Liver (tissue), 3 donors: ENCODE measurements around the gene ATP5IF1.

Experiments
- FOXA1 ChIP-seq: IDR thresholded peaks from 2 replicates; pipeline ENCODE4 v1.6.1; 2016; ENCODE audit warnings: antibody characterized with exemption
- GABPA ChIP-seq, 2 donors: IDR thresholded peaks in 1 of 2; conservative IDR thresholded peaks in 1 of 2; 2 replicates each; pipeline ENCODE4 v1.6.1; 2016; ENCODE audit warnings: antibody characterized with exemption in 2 of 2, mild to moderate bottlenecking in 1 of 2, moderate library complexity in 1 of 2
- HNF4G ChIP-seq: IDR thresholded peaks from 2 replicates; pipeline ENCODE4 v1.6.1; 2016; ENCODE audit warnings: antibody characterized with exemption
- JUND ChIP-seq, 2 donors: IDR thresholded peaks; 2 replicates each; pipeline ENCODE4 v1.6.1; 2016; ENCODE audit warnings: antibody characterized with exemption in 2 of 2
- NR2F2 ChIP-seq: IDR thresholded peaks from 2 replicates; pipeline ENCODE4 v1.6.1; 2016; ENCODE audit warnings: antibody characterized with exemption
- RAD21 ChIP-seq, 2 donors: IDR thresholded peaks; 2 replicates each; pipeline ENCODE4 v1.6.1; 2016; ENCODE audit warnings: antibody characterized with exemption in 2 of 2, mild to moderate bottlenecking in 2 of 2
- RXRA ChIP-seq, 2 donors: IDR thresholded peaks; 2 replicates each; pipeline ENCODE4 v1.6.1; 2017 to 2018; ENCODE audit warnings: antibody characterized with exemption in 2 of 2, mild to moderate bottlenecking in 1 of 2
- TAF1 ChIP-seq: conservative IDR thresholded peaks from 2 replicates; pipeline ENCODE4 v1.6.1; 2016; ENCODE audit warnings: antibody characterized with exemption, mild to moderate bottlenecking
- YY1 ChIP-seq: IDR thresholded peaks from 2 replicates; pipeline ENCODE4 v1.6.1; 2016; ENCODE audit warnings: antibody characterized with exemption, mild to moderate bottlenecking
- TF ChIP-seq, protein P1 (sequence below): fragments of 150-350 bp; IDR thresholded peaks from 2 replicates; pipeline ENCODE4 v1.5.1; 2017; ENCODE audit warnings: improper control_type of control experiment, low read depth, low read length; ENCODE audit not compliant: missing input control
- TF ChIP-seq, protein P2 (sequence below): IDR thresholded peaks from 2 replicates; pipeline ENCODE4 v1.6.1; 2016; ENCODE audit warnings: antibody characterized with exemption
- TF ChIP-seq, protein P3 (sequence below): IDR thresholded peaks from 2 replicates; pipeline ENCODE4 v1.6.1; 2016; ENCODE audit warnings: antibody characterized with exemption, mild to moderate bottlenecking
- TF ChIP-seq, protein P4 (sequence below): IDR thresholded peaks from 2 replicates; pipeline ENCODE4 v1.6.1; 2016; ENCODE audit warnings: antibody characterized with exemption
- donor health status: healthy.
- donor health status: healthy.

DNA sequence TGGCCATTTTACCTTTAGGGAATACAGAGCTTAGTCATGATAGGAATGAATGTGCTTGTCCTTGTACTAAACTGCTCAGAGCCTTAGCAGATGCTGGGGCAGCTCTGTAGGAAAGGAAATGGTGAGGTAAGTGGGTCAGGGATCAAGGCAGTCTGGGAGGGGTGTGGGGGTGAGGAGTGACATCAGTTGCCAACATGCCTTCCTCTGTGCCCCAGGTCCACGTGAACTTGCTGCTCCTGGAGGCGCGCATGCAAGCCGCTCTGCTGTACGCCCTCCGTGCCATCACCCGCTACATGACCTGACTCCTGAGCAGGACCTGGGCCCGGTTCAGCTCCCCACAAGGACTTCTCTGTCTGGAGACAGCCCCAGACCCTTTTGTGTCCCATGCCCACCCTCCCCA is 44.6 kb downstream of the ATP5IF1 start:
- TF ChIP-seq, protein P1, sequence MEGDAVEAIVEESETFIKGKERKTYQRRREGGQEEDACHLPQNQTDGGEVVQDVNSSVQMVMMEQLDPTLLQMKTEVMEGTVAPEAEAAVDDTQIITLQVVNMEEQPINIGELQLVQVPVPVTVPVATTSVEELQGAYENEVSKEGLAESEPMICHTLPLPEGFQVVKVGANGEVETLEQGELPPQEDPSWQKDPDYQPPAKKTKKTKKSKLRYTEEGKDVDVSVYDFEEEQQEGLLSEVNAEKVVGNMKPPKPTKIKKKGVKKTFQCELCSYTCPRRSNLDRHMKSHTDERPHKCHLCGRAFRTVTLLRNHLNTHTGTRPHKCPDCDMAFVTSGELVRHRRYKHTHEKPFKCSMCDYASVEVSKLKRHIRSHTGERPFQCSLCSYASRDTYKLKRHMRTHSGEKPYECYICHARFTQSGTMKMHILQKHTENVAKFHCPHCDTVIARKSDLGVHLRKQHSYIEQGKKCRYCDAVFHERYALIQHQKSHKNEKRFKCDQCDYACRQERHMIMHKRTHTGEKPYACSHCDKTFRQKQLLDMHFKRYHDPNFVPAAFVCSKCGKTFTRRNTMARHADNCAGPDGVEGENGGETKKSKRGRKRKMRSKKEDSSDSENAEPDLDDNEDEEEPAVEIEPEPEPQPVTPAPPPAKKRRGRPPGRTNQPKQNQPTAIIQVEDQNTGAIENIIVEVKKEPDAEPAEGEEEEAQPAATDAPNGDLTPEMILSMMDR, result no peak
- TF ChIP-seq GABPA (IDR thresholded peaks at IDR 0.05 in 1 of 2, conservative IDR thresholded peaks at IDR 0.05 in 1 of 2), result no peak
- TF ChIP-seq JUND (IDR thresholded peaks at IDR 0.05), result no peak
- TF ChIP-seq RXRA (IDR thresholded peaks at IDR 0.05), result peak; percentile 47 to 55
- TF ChIP-seq, protein P2, sequence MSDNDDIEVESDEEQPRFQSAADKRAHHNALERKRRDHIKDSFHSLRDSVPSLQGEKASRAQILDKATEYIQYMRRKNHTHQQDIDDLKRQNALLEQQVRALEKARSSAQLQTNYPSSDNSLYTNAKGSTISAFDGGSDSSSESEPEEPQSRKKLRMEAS, result no peak
- no peak for TF ChIP-seq HNF4G
- TF ChIP-seq, protein P3, sequence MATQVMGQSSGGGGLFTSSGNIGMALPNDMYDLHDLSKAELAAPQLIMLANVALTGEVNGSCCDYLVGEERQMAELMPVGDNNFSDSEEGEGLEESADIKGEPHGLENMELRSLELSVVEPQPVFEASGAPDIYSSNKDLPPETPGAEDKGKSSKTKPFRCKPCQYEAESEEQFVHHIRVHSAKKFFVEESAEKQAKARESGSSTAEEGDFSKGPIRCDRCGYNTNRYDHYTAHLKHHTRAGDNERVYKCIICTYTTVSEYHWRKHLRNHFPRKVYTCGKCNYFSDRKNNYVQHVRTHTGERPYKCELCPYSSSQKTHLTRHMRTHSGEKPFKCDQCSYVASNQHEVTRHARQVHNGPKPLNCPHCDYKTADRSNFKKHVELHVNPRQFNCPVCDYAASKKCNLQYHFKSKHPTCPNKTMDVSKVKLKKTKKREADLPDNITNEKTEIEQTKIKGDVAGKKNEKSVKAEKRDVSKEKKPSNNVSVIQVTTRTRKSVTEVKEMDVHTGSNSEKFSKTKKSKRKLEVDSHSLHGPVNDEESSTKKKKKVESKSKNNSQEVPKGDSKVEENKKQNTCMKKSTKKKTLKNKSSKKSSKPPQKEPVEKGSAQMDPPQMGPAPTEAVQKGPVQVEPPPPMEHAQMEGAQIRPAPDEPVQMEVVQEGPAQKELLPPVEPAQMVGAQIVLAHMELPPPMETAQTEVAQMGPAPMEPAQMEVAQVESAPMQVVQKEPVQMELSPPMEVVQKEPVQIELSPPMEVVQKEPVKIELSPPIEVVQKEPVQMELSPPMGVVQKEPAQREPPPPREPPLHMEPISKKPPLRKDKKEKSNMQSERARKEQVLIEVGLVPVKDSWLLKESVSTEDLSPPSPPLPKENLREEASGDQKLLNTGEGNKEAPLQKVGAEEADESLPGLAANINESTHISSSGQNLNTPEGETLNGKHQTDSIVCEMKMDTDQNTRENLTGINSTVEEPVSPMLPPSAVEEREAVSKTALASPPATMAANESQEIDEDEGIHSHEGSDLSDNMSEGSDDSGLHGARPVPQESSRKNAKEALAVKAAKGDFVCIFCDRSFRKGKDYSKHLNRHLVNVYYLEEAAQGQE, result no peak
- no peak for TF ChIP-seq TAF1
- TF ChIP-seq, protein P4, sequence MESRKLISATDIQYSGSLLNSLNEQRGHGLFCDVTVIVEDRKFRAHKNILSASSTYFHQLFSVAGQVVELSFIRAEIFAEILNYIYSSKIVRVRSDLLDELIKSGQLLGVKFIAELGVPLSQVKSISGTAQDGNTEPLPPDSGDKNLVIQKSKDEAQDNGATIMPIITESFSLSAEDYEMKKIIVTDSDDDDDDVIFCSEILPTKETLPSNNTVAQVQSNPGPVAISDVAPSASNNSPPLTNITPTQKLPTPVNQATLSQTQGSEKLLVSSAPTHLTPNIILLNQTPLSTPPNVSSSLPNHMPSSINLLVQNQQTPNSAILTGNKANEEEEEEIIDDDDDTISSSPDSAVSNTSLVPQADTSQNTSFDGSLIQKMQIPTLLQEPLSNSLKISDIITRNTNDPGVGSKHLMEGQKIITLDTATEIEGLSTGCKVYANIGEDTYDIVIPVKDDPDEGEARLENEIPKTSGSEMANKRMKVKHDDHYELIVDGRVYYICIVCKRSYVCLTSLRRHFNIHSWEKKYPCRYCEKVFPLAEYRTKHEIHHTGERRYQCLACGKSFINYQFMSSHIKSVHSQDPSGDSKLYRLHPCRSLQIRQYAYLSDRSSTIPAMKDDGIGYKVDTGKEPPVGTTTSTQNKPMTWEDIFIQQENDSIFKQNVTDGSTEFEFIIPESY, result no peak
- no peak for TF ChIP-seq NR2F2
- no peak for TF ChIP-seq RAD21 (IDR thresholded peaks at IDR 0.05)
- no peak for TF ChIP-seq FOXA1
- TF ChIP-seq YY1, result no peak
